NCI-H345 treated with DMSO at 0.1 percent for 48 hours (cell line): Measurements from ENCODE around the gene SDHB.

Source experiments
- DNase-seq: peaks from one replicate; lab custom pipeline; 2025; ENCODE audit not compliant: unreplicated experiment; lab: John Stamatoyannopoulos, UW

Gene SDHB

DNA sequence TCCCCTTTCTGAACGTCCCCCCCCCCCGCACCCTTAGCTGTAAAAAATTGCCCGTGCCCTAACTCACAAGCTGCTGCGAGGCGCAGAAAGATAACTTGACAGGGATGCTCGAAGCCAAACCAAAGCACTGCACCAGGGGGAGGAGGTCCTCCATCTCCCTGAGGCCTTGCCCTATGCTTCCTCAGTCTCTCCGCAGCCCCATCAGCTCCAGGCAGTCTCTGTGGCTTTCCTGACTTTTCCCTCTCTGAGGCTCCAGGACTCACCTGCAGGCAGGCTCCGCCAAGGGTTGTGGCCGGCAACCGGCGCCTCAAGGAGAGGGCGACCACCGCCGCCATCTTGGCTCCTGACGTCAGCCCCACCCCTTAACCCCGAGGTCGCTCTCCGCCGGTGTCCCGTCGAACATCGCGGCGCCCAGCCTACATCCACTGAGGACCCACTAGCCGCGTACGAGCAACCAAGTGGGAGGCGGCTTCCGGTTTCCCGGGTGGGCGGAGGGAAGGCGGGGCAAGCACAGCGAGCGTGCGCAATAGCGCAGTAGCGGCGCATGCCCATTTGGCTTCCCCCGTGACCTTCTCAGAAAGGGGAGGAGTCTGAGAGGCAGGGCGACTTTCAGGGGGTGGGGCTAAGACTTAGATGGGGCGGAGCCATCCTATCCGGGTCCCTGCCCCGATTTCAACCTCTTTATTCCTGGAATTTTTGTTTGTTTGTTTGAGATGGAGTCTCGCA lies at the start of gene SDHB:
SDHB (minus strand) TSS at position 348 of the 726 bp plus-strand sequence; CDS start at position 335, 13 bp downstream.
- DNase-seq: peak; percentile 97

DNA sequence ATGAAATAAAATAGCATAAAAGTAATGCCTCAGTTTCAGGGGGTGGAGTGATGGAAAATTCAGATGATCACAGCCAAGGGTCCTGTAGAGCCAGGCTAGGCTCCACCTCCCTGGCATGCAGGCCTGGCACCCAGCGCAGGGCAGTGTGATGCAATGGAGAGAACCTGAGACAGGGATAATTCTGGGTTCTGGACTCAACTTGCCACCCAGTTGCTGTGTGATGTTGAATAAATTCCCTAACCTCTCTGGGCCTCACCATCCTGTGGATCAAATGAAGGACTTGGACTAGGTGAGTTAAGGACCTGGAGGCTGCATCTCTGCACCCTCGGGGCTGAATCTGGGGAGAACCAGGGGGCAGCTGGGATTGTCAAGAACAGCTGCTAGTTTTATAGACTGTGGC lies 48.4 kb upstream of the SDHB start:
- no peak for DNase-seq

DNA sequence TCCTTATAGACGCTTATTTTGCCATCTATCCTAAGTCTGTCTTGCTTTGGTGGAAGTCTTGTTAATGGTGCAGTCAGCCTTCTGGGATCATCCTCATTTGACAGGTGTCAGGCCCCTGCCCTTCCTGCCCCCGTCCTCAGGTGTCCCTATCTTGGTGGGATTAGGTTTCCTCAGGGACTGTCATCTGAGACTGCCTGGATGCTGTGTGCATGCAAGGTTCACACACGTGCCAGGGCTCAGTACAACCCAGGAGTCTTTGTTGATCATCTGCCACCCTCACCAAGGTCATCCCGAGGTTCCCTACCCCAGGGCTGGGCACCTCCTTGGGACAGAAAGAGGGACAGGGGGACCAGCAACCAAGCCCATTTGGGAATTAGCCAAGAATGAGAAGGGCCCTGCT lies 47.4 kb upstream of the SDHB start:
- DNase-seq: no peak

DNA sequence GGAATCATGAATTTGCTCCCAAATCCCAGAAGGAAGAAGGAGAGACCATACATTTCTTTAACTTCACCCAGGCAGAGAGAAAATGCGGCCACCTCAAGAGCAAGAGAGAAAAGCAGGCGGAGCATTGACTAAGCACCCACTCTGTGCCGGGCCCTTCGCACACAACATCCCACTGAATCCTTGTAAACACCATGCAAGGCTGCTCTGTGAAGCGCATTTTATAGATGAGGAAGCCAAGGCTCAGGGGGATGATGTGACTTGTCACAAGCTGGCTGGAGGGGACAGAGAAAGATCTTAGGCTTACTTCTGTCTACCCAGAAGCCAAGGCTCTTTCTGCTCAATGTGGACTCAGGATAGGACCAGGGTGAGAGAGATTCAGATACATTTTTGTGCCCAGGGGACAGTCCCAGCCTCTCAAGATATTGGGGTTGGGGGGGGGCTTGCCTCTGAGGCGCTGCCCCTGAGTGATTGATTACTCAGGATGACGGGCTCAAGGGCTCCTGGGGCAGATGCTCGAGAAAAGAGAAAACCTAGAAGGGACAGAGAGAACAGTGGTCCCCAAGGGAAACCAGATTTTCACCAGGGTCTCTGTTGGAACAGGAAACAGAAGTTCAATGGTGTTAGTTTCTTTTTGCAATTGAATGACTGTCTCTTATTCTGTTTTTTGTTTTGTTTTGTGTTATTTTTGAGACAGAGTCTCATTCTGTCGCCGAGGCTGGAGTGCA lies 45.9 kb upstream of the SDHB start:
- DNase-seq: no peak

DNA sequence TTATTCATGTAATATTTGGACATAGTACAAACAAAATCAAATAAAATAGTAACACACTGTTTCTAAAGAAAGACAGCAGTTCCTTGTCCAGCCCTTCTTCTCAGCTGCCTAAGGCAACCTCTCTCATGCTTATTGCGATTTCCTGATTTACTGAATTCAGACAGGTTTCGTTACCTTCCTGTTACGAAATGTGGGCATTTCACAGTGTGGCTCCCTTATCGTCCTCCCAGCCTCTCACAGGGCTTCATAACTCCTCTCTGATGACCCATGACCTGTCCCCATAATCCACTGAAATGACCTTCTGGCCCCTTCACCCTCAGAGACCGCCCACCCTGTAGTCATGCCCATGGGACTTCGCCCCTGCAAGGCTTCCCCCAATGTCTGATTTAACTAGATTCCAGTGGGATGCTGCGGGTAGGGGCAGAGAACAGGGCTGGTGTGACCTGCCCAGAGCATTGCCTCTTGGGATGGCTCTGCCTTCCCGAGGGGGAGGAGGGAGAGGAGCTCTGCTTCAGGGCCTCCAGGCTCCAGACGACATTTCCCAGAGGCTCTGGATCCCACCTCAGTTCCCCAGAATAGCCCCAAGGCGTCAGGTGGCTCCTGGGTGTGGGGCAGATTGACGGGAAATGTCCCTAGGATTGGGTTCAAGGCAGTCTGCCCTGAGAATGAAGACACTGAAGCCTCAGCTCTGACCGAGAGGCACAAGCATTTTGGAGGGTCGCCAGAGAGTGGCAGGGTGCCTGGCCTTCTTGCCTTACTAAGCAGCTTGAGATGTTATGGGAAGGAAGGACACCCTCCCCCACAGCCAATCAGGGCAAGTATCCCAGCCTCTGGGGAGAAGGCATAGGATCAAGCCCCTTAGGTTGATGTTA lies 44.9 kb upstream of the SDHB start:
- DNase-seq: no peak

DNA sequence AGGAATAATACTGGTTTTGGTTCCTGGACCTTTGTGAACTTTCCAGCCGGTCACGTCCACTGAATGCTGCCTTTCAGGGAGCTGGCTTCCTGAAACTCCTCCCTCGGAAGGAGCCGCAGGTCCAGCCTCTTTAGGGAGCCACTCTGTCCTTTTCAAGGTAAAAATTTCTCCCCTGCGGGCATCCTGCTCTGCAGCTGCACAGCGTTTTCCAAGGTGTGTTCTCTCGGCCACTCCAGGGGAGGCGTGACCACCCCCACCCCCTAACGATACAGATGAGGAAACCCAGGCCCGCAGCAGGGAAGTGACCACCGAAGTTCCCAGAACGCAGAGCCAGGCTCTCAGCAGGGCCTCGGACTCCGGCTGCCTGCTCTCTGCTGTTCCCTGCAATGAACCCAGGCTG lies 44.0 kb upstream of the SDHB start:
- DNase-seq: no peak

DNA sequence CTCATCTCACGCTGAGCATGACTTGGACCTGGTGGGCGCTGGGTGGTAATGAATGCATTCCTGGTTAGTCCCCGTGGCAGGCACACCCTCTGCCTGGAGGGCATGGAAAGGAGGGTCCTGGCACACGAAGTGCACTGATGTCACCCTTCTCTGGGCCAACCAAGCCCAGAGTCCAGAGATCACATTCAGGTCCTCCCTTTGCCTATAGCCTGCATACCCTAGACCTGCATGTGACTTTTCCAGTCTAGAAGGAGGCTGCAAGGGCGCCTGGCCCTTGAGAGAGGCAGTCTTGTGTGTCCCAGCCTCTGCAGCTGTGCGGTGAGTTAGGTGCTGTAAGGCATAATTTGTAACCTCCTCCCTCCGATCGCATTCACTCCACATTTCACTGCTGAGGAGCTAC lies 43.3 kb upstream of the SDHB start:
- DNase-seq: no peak

DNA sequence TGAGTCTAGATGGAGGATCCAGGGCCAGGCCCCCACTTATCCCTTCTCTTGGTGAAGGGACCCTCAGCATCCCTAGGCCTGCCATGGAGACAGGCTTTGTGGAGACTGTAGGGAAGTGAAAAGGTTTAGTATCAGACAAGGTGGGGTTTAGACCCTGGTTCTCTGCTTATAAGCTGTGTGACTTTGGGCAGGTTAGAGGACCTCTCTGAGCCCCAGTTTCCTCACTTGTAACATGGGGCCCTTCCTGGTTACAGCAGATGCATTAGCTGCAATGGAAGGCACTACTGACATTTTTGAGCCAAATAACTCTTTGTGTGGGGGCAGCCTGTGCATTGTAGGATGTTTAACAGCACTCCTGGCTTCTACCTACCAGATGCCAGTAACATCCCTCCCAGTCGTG lies 42.8 kb upstream of the SDHB start:
- no peak for DNase-seq

DNA sequence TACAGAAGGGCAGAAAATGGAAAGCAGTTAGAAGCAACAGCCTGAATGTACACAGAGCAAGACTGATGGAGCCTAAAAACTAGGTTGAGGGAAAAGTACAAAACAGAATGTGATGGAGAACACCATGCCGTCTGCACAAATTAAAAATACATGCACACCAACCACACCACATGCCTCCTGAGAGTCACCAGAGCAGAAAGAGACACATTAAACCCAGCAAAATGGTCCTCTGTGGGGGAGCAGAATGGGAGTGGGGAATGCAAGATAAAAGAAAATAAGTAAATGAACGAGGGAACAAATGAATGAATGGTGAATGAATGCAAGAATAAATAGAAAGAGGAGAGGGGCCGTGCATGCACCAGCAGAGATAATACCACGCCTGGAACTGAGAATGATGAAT lies 41.3 kb upstream of the SDHB start:
- no peak for DNase-seq

DNA sequence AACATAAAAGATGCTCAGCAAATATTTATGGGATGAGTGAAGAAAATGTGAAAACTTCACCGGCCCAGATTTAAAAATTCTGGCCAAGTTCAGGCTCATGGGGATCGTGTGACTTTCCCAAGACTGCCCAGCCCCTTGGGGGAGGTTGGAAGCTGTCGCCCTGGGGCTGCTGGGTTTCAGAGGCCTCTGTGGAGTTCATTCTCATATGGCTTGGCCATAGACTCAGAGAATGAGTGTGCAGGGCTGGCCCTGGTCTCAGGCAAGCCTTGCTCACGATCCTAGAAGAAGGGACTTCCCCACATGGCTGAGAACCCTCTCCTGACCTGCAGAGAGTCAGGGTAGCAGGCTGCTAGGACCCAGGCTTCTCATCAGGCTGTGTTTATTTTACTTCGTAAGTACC lies 40.8 kb upstream of the SDHB start:
- no peak for DNase-seq

DNA sequence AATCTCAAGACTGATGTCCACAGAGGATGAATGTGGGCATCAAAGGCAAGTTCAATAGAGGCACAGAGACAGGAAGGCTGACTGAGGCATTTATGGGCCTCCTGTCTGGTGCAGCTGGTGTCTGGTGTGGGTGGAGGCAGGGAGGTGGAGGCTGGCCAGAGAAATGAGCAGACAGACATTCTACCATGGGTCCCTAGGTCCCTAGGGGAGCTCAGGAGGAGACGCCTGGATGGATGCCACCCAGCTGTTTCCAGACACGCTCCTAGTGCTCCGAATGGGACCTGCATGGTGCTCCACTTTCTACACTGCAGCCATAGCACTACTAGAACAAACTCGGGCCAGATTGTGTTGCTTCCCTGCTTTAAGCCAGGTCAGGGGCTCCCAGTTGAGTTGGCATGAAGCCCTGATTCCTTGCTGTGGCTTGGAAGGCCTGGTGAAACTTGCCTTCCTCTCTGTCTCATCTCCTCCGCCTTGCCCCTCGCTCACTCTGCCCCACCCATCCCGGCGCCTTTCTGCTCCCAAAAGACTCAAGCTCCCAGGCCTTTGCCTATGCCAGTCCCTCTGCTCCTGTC lies 40.1 kb upstream of the SDHB start:
- DNase-seq: no peak

DNA sequence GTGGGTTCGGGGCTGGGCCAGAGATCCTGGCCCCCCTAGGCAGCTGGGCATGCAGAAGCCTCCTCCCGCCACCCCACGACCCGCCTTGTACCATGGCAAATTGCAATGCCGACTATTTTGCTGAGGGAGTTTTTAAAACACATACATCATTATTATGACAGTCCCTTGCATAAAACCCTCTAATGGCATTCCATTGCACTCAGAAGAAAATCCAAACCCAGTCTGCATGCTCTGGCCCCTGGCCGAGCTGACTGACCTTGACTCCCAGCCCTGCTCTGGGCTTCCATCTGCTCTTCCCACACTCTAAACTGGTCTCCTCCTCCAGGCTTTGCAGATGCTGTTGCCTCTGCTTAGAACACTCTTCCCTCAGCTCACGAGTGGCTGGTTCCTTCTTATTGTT lies 37.4 kb upstream of the SDHB start:
- no peak for DNase-seq

DNA sequence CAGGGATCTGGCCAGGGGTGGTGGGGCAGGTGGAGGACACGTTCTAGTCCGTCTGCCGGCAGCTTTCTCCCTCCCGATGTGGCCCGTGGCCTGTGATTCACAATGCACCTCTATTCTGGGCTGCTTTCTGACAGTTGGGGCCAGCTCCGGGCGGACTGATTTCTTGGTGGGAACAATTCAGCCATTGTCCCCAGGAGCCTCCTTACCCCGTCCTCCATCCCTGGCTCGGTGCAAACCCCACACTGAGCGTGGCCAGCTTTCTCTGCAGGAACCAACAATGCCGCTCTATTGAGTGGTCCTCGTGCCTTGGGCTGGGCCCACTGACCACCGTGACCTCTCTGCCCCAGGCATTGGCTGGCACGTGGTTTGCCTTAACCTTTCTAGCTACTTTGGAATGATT lies 35.7 kb upstream of the SDHB start:
- no peak for DNase-seq

DNA sequence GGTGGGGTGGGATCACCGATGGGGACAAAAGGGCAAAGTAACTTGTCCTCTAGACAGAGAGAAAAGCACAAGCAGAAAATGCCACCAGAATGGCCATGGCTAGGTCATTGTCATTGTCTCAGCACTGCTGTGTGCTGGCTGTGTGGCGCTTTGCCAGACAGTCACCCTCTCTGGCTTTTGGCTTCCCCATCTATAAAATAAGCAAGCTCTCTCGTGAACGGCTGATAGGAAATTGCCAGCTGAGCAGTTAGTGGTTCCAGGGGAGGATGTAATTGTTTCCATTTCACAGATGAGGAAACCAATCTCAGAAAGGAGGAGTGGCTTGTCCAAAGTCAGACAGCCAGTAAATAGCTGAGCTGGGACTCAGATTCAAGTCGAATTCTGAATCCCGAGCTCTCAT lies 32.9 kb upstream of the SDHB start:
- DNase-seq: no peak

DNA sequence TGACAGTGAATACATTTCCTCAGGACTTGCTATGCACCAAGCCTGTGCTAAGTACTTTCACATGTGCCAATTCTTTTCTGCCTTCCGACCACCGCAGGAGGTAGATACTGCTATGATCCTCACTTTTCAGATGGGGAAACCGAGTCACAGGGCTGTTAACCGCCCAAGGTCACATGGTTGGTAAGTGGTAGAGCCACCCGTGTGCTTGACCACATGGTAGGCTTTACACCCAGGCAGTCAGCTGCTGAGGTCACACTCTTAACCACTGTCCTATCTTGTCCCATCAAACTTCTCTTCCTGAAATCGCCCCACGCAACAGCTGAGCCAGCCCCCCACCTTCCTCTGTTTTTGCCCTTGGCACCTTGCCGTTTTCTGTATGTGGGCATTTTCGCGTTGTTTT lies 31.0 kb upstream of the SDHB start:
- no peak for DNase-seq

DNA sequence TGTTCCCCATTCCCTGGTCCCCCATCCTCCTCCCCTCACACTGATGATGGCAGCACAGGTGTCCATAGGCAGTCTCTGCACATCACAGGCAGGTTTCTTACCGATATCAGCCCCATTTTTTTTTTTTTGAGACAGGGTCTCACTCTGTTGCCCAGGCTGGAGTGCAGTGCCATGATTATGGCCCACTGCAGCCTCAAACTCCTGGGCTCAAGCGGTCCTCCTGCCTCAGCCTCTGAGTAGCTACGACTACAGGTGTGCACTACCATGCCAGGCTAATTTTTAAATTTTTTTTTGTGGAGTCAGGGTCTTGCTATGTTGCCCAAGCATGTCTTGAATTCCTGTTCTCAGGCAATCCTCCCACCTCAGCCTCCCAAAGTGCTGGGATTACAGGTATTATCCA lies 28.9 kb upstream of the SDHB start:
- DNase-seq: no peak

DNA sequence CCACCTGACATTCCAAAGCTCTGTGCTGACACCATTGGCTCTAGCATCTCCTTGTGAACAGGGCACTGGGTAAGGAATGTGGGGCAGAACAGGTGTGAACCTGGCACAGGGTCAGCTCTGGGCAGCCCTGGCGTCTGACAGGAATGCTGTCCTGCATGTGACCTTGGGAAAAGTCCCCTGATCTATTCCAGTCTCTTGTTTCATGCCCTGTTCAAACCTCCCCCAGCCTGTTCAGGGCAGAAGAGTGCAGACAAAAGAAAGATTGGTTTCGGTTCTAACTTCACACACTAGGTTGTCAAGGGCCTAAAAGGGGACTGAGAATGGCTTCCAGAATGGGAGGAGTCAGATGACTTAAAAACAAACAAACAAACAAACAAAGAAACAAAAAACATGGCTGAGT lies 27.6 kb upstream of the SDHB start:
- DNase-seq: no peak

DNA sequence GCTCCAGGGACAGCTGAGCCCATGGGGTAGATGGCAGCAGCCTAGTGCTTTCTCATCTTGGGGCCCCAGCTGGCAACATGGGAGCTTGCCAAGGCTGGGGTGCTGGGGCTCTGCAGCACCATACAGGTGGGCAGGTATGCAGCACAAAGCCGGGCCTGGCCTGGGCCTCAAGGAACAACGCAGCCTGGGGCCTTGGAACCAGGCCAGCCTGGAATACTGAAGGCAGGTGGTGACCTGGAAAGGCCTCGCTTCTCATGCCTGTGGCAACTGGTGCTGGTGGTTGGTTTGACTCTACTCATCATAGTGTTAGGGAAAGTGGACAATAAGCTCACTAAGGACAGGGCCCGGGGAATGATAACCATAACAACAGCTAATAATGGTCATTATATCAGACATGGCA lies 27.0 kb upstream of the SDHB start:
- no peak for DNase-seq

DNA sequence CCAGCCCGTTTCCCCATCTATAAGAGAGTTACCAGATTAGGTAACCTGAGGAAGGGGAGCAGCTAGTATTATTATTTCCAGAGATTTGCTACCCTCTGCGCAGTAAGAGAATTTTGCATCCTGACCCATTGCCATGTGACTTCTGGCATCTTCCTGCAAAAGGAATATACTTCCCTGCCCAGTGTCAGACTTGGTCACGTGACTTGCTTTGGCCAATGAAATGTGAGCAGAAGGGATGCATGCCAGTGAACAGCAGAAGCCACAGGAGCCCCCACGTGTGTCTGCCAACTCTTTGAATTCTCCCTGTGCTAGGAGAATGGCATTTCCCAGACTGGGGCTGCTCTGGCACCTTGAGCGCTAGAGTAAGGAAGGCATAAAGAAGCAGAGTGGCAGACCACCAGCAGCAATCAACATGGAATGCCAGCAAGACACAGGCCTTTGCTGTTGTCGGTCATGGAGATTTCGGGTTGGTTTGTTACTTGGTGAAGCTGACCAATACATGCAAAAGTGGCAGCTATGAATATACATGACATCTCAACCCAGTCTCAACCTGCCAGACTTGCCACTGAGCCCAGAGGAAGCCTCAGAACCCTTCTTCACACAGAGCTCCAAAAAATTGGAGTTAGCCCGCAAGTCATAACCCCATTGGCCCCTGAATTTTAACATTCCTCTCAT lies 26.4 kb upstream of the SDHB start:
- DNase-seq: no peak

DNA sequence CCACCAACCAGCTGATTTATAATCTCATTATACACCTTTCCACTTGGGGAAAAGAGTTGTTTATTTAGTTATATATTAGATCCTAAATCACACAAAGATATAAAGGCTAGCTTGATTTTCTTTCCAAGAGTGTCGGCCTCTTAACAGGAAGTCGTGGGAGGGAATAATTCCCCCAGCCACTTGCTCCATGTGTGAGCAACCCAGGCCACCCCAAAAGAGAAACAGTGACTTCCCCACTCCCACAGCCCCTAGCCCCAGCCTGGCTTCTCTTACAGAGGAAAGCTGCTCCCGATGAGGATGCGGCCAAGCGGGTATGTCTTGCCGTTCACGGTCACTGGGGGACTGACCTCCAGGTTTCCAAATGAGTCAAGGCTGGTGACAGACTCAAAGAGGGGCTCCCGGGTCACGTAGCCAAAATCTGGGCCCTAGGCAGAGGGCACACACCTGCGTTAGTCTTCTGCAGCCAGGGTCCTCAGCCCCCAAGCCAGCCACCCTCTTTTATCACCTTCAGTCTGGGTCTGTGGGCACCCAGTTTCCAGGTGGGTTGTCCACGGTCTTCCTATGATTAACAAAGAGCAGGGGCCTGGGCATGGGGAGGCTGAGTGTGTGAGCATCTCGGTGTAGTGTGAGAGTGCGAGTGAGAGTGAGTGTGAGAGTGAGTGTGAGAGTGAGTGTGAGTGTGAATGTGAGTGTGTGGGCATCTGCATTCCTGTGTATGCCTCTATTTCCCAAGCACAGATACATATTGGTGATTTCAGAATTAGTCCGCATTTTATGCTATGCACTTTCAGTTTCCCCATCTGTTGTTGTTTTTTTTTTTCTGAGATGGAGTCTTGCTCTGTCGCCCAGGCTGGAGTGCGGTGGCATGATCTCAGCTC lies 25.4 kb upstream of the SDHB start:
- DNase-seq: no peak
